Embryonic facial prominence (tissue), 1 donor: ENCODE data around the gene CCDC63.

ENCODE experiments used
- DNase-seq: peaks from one replicate; pipeline ENCODE4 v3.0.0-alpha.2; 2016; ENCODE audit errors: extremely low spot score

Gene CCDC63

GRCh38 chr12:110885152-110885840 is 38.5 kb downstream of the CCDC63 start:
- DNase-seq, result no peak

GRCh38 chr12:110888256-110888991 is 41.6 kb downstream of the CCDC63 start:
- no peak for DNase-seq

- no peak for DNase-seq
Measured at GRCh38 chr12:110889361-110889760, 42.6 kb downstream of the CCDC63 start.

GRCh38 chr12:110893956-110894355 is 47.2 kb downstream of the CCDC63 start:
- DNase-seq, result no peak

- DNase-seq, result no peak
Measured at GRCh38 chr12:110896559-110896958, 49.8 kb downstream of the CCDC63 start.

- DNase-seq, result no peak
Measured at GRCh38 chr12:110901401-110901800, 54.6 kb downstream of the CCDC63 start.

- no peak for DNase-seq
Measured at GRCh38 chr12:110903511-110903910, 56.7 kb downstream of the CCDC63 start.

GRCh38 chr12:110906083-110906482 is 59.3 kb downstream of the CCDC63 start:
- no peak for DNase-seq

- no peak for DNase-seq
Measured at GRCh38 chr12:110906516-110906915, 59.7 kb downstream of the CCDC63 start.

GRCh38 chr12:110906985-110907384 is 60.2 kb downstream of the CCDC63 start:
- DNase-seq, result no peak

- DNase-seq, result no peak
Measured at GRCh38 chr12:110907583-110907982, 60.8 kb downstream of the CCDC63 start.

- no peak for DNase-seq
Measured at GRCh38 chr12:110908377-110909152, 61.8 kb downstream of the CCDC63 start.

- DNase-seq, result no peak
Measured at GRCh38 chr12:110912263-110912662, 65.5 kb downstream of the CCDC63 start.

GRCh38 chr12:110913119-110914056 is 66.6 kb downstream of the CCDC63 start:
- DNase-seq, result no peak

GRCh38 chr12:110916295-110916875 is 69.6 kb downstream of the CCDC63 start:
- DNase-seq, result no peak

- no peak for DNase-seq
Measured at GRCh38 chr12:110917467-110917866, 70.7 kb downstream of the CCDC63 start.

GRCh38 chr12:110917961-110918360 is 71.2 kb downstream of the CCDC63 start:
- no peak for DNase-seq

- DNase-seq, result no peak
Measured at GRCh38 chr12:110919720-110920119, 72.9 kb downstream of the CCDC63 start.

- DNase-seq, result no peak
Measured at GRCh38 chr12:110920324-110920910, 73.6 kb downstream of the CCDC63 start, which contains the start of gene MYL2. Gene MYL2 (minus strand): TSS chr12:110920579. CDS start chr12:110920529, 50 bp downstream.

GRCh38 chr12:110921262-110921661 is 74.5 kb downstream of the CCDC63 start:
- no peak for DNase-seq

- no peak for DNase-seq
Measured at GRCh38 chr12:110922652-110923051, 75.9 kb downstream of the CCDC63 start.
